HepG2 (cell line): ENCODE results near the gene ARMC8. TPM values are rescaled to one million over a fixed set of nuclear protein-coding genes. Genes with fewer than 3 reads are reported as not detected.

Source experiments
- BHLHE40 ChIP-seq: IDR thresholded peaks from 2 replicates; pipeline ENCODE4 v1.6.1; 2011; ENCODE audit warnings: low read length, improper control_type of control experiment
- FOSL2 ChIP-seq: sonication (generic); formaldehyde crosslinking; IDR thresholded peaks from 2 replicates; pipeline ENCODE4 v1.4.0; 2020; ENCODE audit warnings: missing genetic modification reagents
- GMEB2 ChIP-seq: IDR thresholded peaks from 2 replicates; pipeline ENCODE4 v1.6.1; 2016; ENCODE audit warnings: missing biosample characterization, missing genetic modification reagents, low read depth
- PRDM15 ChIP-seq: sonication (generic); formaldehyde crosslinking; IDR thresholded peaks from 2 replicates; pipeline ENCODE4 v1.4.0; 2020; ENCODE audit warnings: missing genetic modification reagents
- PTBP1 ChIP-seq: fragments of 200-400 bp; formaldehyde crosslinking; IDR thresholded peaks from 2 replicates; pipeline ENCODE4 v1.6.1; 2018; ENCODE audit warnings: low read length, low read depth; ENCODE audit not compliant: poor library complexity, severe bottlenecking
- RAD51 ChIP-seq: fragments of 450-650 bp; IDR thresholded peaks from 2 replicates; pipeline ENCODE4 v1.6.1; 2016; ENCODE audit warnings: borderline replicate concordance
- SAFB2 ChIP-seq: sonication (generic); formaldehyde crosslinking; IDR thresholded peaks from 2 replicates; pipeline ENCODE4 v1.5.1; 2020; ENCODE audit warnings: missing genetic modification reagents, low read depth, mild to moderate bottlenecking, borderline replicate concordance
- SIN3B ChIP-seq: fragments of 150-350 bp; IDR thresholded peaks from 2 replicates; pipeline ENCODE4 v1.6.1; 2014; ENCODE audit warnings: low read length
- SMAD1 ChIP-seq: sonication (generic); formaldehyde crosslinking; IDR thresholded peaks from 2 replicates; pipeline ENCODE4 v1.4.0; 2020; ENCODE audit warnings: missing genetic modification reagents, low read depth, mild to moderate bottlenecking, borderline replicate concordance
- SOX6 ChIP-seq, 2 experiments: fragments of 450-650 bp in 1 of 2; sonication (generic) in 1 of 2; formaldehyde crosslinking in 1 of 2; IDR thresholded peaks; 2 replicates each; pipeline versions ENCODE4 v1.4.0 to v1.6.1; 2017 to 2020; ENCODE audit warnings: antibody characterized with exemption in 1 of 2, mild to moderate bottlenecking in 1 of 2, missing genetic modification reagents in 1 of 2
- ZNF101 ChIP-seq: sonication (generic); formaldehyde crosslinking; IDR thresholded peaks from 2 replicates; pipeline ENCODE4 v1.4.0; 2020; ENCODE audit warnings: mild to moderate bottlenecking, low read depth, missing genetic modification reagents, borderline replicate concordance
- ZNF264 ChIP-seq: sonication (generic); formaldehyde crosslinking; IDR thresholded peaks from 2 replicates; pipeline ENCODE4 v1.4.0; 2020; ENCODE audit warnings: missing genetic modification reagents
- ZNF292 ChIP-seq: sonication (generic); formaldehyde crosslinking; IDR thresholded peaks from 2 replicates; pipeline ENCODE4 v1.8.1; 2022; ENCODE audit warnings: mild to moderate bottlenecking, low read depth, missing genetic modification reagents, borderline replicate concordance
- ZNF484 ChIP-seq: sonication (generic); formaldehyde crosslinking; IDR thresholded peaks from 2 replicates; pipeline ENCODE4 v1.5.1; 2020; ENCODE audit warnings: mild to moderate bottlenecking, low read depth, missing genetic modification reagents, borderline replicate concordance
- ZNF569 ChIP-seq: sonication (generic); formaldehyde crosslinking; IDR thresholded peaks from 2 replicates; pipeline ENCODE4 v1.5.0; 2020; ENCODE audit warnings: mild to moderate bottlenecking, missing genetic modification reagents, moderate library complexity, borderline replicate concordance
- ZNF614 ChIP-seq: IDR thresholded peaks from 2 replicates; pipeline ENCODE4 v1.6.1; 2018; ENCODE audit warnings: missing biosample characterization, missing genetic modification reagents, inconsistent platforms, borderline replicate concordance
- ZNF761 ChIP-seq: sonication (generic); formaldehyde crosslinking; conservative IDR thresholded peaks from 2 replicates; pipeline ENCODE4 v1.4.0; 2020; ENCODE audit warnings: mild to moderate bottlenecking, missing genetic modification reagents
- ZNF772 ChIP-seq: sonication (generic); formaldehyde crosslinking; IDR thresholded peaks from 2 replicates; pipeline ENCODE4 v1.5.0; 2020; ENCODE audit warnings: mild to moderate bottlenecking, missing genetic modification reagents
- polyA plus RNA-seq, 8 experiments: library from polyadenylated mRNA; depleted of rRNA in 3 of 8; stranded (reverse) in 7 of 8; unstranded in 1 of 8; fragments of >200 nt; fragmentation: Illumina TruSeq in 4 of 8; extraction: Trizol in 4 of 8; gene quantifications; 2 replicates each; pipeline versions ENCODE4 v1.2.1 to v1.2.3, GENCODE V29; 2011 to 2016; ENCODE audit warnings: low read depth in 4 of 8, missing spikeins in 1 of 8, mixed read lengths in 1 of 8; ENCODE audit not compliant: insufficient read depth in 1 of 8
- total RNA-seq, 5 experiments: library from RNA; depleted of rRNA; stranded (reverse); fragments of >200 nt; fragmentation: Illumina TruSeq; extraction: Trizol; gene quantifications; 2 replicates each; pipeline ENCODE4 v1.2.3, GENCODE V29; 2016; ENCODE audit warnings: low read depth in 1 of 5
- TF ChIP-seq, protein P1 (sequence below): IDR thresholded peaks from 2 replicates; pipeline ENCODE4 v1.6.1; 2016; ENCODE audit warnings: mild to moderate bottlenecking, missing biosample characterization, missing genetic modification reagents
- TF ChIP-seq, protein P2 (sequence below): sonication (generic); formaldehyde crosslinking; IDR thresholded peaks from 2 replicates; pipeline ENCODE4 v1.4.0; 2020; ENCODE audit warnings: mild to moderate bottlenecking, low read depth, missing genetic modification reagents

Gene ARMC8
- total and polyA plus RNA-seq, 2 of the 13 experiments (the other 11 are each of a cell fraction or from before 2014, with no cell fraction given) = 38.9 to 55.3 TPM

DNA sequence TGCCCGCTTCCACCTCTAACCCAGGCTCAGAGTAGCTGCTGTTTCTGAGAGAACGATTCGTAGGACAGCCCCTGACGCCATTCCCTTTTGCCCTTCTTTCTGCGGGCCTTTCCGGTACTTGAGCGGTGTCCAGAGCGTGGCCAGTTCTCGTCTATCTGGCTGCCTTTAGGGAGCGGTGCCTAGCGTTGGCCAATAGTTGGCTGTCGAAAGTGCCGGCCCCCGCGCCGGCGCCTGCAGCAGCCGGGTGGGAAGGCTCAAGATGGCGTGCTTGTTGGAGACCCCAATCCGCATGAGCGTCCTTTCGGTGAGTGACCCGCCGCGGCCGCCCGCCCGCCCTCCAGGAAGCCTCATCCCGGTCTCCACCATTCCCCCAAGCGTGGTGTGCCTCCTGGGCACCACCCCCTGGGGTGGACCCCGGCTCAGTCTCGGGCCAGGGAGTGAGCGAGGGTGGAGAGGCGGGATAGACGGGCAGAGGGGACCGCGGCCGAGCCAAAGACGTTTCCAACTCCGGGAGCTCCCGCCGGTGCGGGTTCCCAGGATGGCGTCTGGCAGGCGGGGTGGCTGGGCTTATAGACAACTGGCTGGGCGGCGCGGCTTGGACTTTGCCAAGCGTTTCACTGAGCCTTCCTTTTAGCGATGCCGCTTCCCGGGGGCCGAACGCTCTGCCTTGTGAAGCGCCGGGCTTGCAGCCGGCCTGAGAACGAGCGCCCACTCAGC lies at the start of gene ARMC8 (continued):
- TF ChIP-seq GMEB2 (CRISPR knock-in tag) (no peak), BHLHE40 (no peak), SIN3B (peak; percentile 23; the same call in 1 of the 2 replicates), SAFB2 (CRISPR knock-in tag) (no peak; the same call in 1 of the 2 replicates), ZNF101 (CRISPR knock-in tag) (0 out of 2 replicates have a peak, but pooled peaks have one; percentile 46), ZNF292 (CRISPR knock-in tag) (peak; percentile 29; the same call in 1 of the 2 replicates), SOX6 (IDR thresholded peaks at IDR 0.05) (no peak), SOX6 (CRISPR knock-in tag; IDR thresholded peaks at IDR 0.05) (peak; percentile 50), ZNF772 (CRISPR knock-in tag) (peak; percentile 40; the same call in 1 of the 2 replicates), SMAD1 (no peak), ZNF264 (CRISPR knock-in tag) (peak; percentile 74), ZNF484 (no peak), ZNF569 (CRISPR knock-in tag) (no peak), PTBP1 (peak; percentile 23), ZNF761 (CRISPR knock-in tag) (peak; percentile 81; the same call in 1 of the 2 replicates), ZNF614 (CRISPR knock-in tag) (0 out of 2 replicates have a peak, but pooled peaks have one; percentile 22), PRDM15 (CRISPR knock-in tag) (no peak), FOSL2 (CRISPR knock-in tag) (peak; percentile 41), RAD51 (no peak)
- TF ChIP-seq, protein P1, sequence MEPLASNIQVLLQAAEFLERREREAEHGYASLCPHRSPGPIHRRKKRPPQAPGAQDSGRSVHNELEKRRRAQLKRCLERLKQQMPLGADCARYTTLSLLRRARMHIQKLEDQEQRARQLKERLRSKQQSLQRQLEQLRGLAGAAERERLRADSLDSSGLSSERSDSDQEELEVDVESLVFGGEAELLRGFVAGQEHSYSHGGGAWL (CRISPR knock-in tag) = peak; percentile 86; the same call in 1 of the 2 replicates
- TF ChIP-seq, protein P2, sequence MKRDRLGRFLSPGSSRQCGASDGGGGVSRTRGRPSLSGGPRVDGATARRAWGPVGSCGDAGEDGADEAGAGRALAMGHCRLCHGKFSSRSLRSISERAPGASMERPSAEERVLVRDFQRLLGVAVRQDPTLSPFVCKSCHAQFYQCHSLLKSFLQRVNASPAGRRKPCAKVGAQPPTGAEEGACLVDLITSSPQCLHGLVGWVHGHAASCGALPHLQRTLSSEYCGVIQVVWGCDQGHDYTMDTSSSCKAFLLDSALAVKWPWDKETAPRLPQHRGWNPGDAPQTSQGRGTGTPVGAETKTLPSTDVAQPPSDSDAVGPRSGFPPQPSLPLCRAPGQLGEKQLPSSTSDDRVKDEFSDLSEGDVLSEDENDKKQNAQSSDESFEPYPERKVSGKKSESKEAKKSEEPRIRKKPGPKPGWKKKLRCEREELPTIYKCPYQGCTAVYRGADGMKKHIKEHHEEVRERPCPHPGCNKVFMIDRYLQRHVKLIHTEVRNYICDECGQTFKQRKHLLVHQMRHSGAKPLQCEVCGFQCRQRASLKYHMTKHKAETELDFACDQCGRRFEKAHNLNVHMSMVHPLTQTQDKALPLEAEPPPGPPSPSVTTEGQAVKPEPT = peak; percentile 44; the same call in 1 of the 2 replicates
